Measurements from ENCODE around the gene ADAM12. TPM values are rescaled to one million over a fixed set of nuclear protein-coding genes. Genes with fewer than 3 reads are reported as not detected.

Gene ADAM12
- total and polyA plus RNA-seq, 2 experiments from 2014 or later = 0.13 to 0.87 TPM

DNA sequence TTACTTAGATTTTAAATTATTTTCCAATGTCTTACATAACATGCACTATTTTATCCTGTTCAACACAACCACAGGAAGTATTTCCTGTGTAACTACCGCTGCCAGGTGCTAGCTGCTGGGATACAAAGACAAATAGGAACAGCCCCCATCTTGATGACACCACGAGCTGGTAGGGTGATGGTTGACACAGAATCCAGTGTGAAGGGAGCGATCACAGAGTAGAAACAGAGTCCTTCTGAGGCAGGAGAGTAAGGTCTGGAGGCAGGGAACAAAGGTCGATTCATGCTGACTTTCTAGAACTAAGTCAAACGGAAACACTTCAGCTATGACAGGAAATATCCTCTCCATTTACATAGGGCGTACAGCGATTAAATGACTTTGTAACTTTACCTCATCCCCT, 232.3 kb downstream of the ADAM12 start (continued):
- TF ChIP-seq POLR2AphosphoS5 (IDR thresholded peaks at IDR 0.05; ENCODE audit: low read depth) = no peak
- TF ChIP-seq EZH2phosphoT487 (IDR thresholded peaks at IDR 0.05; ENCODE audit: unreplicated experiment) = no peak
- no peak for TF ChIP-seq JUNB (IDR thresholded peaks at IDR 0.05; ENCODE audit: unreplicated experiment)
- no peak for TF ChIP-seq STAT1 (IDR thresholded peaks at IDR 0.05; ENCODE audit: unreplicated experiment)
- TF ChIP-seq, protein P1, sequence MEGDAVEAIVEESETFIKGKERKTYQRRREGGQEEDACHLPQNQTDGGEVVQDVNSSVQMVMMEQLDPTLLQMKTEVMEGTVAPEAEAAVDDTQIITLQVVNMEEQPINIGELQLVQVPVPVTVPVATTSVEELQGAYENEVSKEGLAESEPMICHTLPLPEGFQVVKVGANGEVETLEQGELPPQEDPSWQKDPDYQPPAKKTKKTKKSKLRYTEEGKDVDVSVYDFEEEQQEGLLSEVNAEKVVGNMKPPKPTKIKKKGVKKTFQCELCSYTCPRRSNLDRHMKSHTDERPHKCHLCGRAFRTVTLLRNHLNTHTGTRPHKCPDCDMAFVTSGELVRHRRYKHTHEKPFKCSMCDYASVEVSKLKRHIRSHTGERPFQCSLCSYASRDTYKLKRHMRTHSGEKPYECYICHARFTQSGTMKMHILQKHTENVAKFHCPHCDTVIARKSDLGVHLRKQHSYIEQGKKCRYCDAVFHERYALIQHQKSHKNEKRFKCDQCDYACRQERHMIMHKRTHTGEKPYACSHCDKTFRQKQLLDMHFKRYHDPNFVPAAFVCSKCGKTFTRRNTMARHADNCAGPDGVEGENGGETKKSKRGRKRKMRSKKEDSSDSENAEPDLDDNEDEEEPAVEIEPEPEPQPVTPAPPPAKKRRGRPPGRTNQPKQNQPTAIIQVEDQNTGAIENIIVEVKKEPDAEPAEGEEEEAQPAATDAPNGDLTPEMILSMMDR (conservative IDR thresholded peaks at IDR 0.05; ENCODE audit: low read depth in 2 of 2) = no peak

DNA sequence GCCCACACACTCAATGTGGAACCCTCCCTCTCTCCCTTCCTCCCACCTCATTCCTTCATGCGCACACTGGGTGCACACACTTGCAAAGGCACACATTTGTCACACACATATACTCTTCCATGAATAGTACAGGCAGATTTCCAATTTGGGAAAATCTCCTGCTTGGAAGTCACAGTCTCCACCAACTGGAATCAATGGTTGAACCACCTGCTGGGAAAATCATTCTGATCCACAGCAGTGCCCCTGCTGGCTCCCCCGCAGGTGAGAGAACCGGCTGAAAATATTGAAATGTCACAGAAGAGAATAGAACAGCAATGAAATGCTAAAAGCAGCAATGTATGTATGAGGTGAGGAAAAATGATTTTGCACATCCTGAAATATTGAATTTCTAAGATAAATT, 232.7 kb downstream of the ADAM12 start:
- Mint-ChIP-seq H3K27me3 (ENCODE audit: insufficient read depth, low read depth, poor library complexity) (peaks cover 14% of the 10 kb centered on the region), H3K36me3 (ENCODE audit: low read depth) (peaks cover 7% of the 10 kb centered on the region), H3K27ac (peak overlapping the region; percentile 26; the same call in 1 of the 2 replicates), H3K4me3 (no peak overlapping the region), H3K9me3 (peaks cover 8% of the 10 kb centered on the region), H3K4me1 (peaks cover 53% of the 10 kb centered on the region)
- Histone ChIP-seq H3K4me2 (peak overlapping the region; percentile 54), H3K79me2 (replicated peaks; ENCODE audit: insufficient read depth) (no peaks in the 10 kb centered on the region), H3K27ac (ENCODE audit: low read depth) (no peak overlapping the region), H3K27me3 (ENCODE audit: insufficient read depth) (no peaks in the 10 kb centered on the region), H3K9me2 (ENCODE audit: insufficient read depth) (0 out of 2 replicates have a peak, but pooled peaks cover under 1% of the 10 kb centered on the region), H3F3A (replicated peaks; ENCODE audit: low read depth) (0 out of 2 replicates have a peak, but pooled peaks cover 2% of the 10 kb centered on the region), H4K20me1 (replicated peaks; ENCODE audit: insufficient read depth) (no peaks in the 10 kb centered on the region), H2AFZ (no peak overlapping the region), H3K4me1 (ENCODE audit: insufficient read depth) (peaks cover 48% of the 10 kb centered on the region), H3K36me3 (ENCODE audit: insufficient read depth) (peaks cover 7% of the 10 kb centered on the region), H3K4me3 (no peak overlapping the region)
- TF ChIP-seq, protein P2, sequence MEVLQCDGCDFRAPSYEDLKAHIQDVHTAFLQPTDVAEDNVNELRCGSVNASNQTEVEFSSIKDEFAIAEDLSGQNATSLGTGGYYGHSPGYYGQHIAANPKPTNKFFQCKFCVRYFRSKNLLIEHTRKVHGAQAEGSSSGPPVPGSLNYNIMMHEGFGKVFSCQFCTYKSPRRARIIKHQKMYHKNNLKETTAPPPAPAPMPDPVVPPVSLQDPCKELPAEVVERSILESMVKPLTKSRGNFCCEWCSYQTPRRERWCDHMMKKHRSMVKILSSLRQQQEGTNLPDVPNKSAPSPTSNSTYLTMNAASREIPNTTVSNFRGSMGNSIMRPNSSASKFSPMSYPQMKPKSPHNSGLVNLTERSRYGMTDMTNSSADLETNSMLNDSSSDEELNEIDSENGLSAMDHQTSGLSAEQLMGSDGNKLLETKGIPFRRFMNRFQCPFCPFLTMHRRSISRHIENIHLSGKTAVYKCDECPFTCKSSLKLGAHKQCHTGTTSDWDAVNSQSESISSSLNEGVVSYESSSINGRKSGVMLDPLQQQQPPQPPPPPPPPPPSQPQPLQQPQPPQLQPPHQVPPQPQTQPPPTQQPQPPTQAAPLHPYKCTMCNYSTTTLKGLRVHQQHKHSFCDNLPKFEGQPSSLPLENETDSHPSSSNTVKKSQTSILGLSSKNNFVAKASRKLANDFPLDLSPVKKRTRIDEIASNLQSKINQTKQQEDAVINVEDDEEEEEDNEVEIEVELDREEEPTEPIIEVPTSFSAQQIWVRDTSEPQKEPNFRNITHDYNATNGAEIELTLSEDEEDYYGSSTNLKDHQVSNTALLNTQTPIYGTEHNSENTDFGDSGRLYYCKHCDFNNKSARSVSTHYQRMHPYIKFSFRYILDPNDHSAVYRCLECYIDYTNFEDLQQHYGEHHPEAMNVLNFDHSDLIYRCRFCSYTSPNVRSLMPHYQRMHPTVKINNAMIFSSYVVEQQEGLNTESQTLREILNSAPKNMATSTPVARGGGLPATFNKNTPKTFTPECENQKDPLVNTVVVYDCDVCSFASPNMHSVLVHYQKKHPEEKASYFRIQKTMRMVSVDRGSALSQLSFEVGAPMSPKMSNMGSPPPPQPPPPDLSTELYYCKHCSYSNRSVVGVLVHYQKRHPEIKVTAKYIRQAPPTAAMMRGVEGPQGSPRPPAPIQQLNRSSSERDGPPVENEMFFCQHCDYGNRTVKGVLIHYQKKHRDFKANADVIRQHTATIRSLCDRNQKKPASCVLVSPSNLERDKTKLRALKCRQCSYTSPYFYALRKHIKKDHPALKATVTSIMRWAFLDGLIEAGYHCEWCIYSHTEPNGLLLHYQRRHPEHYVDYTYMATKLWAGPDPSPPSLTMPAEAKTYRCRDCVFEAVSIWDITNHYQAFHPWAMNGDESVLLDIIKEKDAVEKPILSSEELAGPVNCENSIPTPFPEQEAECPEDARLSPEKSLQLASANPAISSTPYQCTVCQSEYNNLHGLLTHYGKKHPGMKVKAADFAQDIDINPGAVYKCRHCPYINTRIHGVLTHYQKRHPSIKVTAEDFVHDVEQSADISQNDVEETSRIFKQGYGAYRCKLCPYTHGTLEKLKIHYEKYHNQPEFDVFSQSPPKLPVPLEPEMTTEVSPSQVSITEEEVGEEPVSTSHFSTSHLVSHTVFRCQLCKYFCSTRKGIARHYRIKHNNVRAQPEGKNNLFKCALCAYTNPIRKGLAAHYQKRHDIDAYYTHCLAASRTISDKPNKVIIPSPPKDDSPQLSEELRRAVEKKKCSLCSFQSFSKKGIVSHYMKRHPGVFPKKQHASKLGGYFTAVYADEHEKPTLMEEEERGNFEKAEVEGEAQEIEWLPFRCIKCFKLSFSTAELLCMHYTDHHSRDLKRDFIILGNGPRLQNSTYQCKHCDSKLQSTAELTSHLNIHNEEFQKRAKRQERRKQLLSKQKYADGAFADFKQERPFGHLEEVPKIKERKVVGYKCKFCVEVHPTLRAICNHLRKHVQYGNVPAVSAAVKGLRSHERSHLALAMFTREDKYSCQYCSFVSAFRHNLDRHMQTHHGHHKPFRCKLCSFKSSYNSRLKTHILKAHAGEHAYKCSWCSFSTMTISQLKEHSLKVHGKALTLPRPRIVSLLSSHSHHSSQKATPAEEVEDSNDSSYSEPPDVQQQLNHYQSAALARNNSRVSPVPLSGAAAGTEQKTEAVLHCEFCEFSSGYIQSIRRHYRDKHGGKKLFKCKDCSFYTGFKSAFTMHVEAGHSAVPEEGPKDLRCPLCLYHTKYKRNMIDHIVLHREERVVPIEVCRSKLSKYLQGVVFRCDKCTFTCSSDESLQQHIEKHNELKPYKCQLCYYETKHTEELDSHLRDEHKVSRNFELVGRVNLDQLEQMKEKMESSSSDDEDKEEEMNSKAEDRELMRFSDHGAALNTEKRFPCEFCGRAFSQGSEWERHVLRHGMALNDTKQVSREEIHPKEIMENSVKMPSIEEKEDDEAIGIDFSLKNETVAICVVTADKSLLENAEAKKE (CRISPR knock-in tag; IDR thresholded peaks at IDR 0.05) = 0 out of 2 replicates have a peak, but pooled peaks have one; percentile 11
- TF ChIP-seq JUNB (IDR thresholded peaks at IDR 0.05; ENCODE audit: unreplicated experiment) = no peak
- TF ChIP-seq, protein P1 (conservative IDR thresholded peaks at IDR 0.05; ENCODE audit: low read depth in 2 of 2) = no peak
- TF ChIP-seq STAT1 (IDR thresholded peaks at IDR 0.05; ENCODE audit: unreplicated experiment) = no peak
- TF ChIP-seq CREB1 (CRISPR knock-in tag; IDR thresholded peaks at IDR 0.05; ENCODE audit: low read depth) = no peak
- ATAC-seq (no peak), DNase-seq (ENCODE audit: low spot score) (no peak)
